NCI-H345 (cell line): ENCODE results near the gene ACTR2.
"Not testable (repeated sequence)": the region's sequence is repeated elsewhere in the genome, so short reads cannot be mapped to it uniquely, and the experiment has no call there.

ENCODE experiments used
- DNase-seq: peaks from one replicate; lab custom pipeline; 2025; lab: John Stamatoyannopoulos, UW

Gene ACTR2

GRCh38 chr2:65313954-65314256 is 86.3 kb downstream of the ACTR2 start:
- DNase-seq = no peak

- DNase-seq = no peak
Observed at GRCh38 chr2:65314801-65315441, 87.3 kb downstream of the ACTR2 start.

GRCh38 chr2:65316072-65316471 is 88.4 kb downstream of the ACTR2 start:
- no peak for DNase-seq

- DNase-seq = not testable (repeated sequence)
Observed at GRCh38 chr2:65317351-65317750, 89.7 kb downstream of the ACTR2 start.

- DNase-seq = no peak
Observed at GRCh38 chr2:65317841-65318240, 90.2 kb downstream of the ACTR2 start.

- no peak for DNase-seq
Observed at GRCh38 chr2:65319072-65319673, 91.5 kb downstream of the ACTR2 start.

- no peak for DNase-seq
Observed at GRCh38 chr2:65319674-65320041, 92.0 kb downstream of the ACTR2 start.

GRCh38 chr2:65320042-65320725 is 92.6 kb downstream of the ACTR2 start:
- DNase-seq = no peak
